Neuronal stem cell (in vitro differentiated cells): ENCODE measurements around the gene SLC39A3.
"Not testable (repeated sequence)": the region's sequence is repeated elsewhere in the genome, so short reads cannot be mapped to it uniquely, and the experiment has no call there.

Experiments
- DNase-seq: peaks from one replicate; pipeline ENCODE4 v3.0.0-alpha.2; 2013; ENCODE audit warnings: low spot score
- H2AFZ ChIP-seq: one replicate; pipeline ENCODE4 v1.6.1; 2013; ENCODE audit warnings: mild to moderate bottlenecking, low read length, inconsistent platforms
- H2AK5ac ChIP-seq: 2 replicates; pipeline ENCODE4 v1.6.1; 2013; ENCODE audit warnings: low read depth, mild to moderate bottlenecking, inconsistent platforms, low read length, moderate library complexity, mixed read lengths
- H2BK120ac ChIP-seq: 2 replicates; pipeline ENCODE4 v1.6.1; 2013; ENCODE audit warnings: low read depth, mild to moderate bottlenecking, inconsistent platforms, low read length, moderate library complexity, mixed read lengths
- H2BK12ac ChIP-seq: one replicate; pipeline ENCODE4 v1.6.1; 2013; ENCODE audit warnings: low read length, inconsistent platforms
- H2BK15ac ChIP-seq: 2 replicates; pipeline ENCODE4 v1.6.1; 2013; ENCODE audit warnings: mild to moderate bottlenecking, low read length, inconsistent platforms, mixed read lengths
- H2BK5ac ChIP-seq: one replicate; pipeline ENCODE4 v1.6.1; 2013; ENCODE audit warnings: inconsistent platforms, mild to moderate bottlenecking, low read length, moderate library complexity
- H3K14ac ChIP-seq: one replicate; pipeline ENCODE4 v1.6.1; 2013; ENCODE audit warnings: low read length, inconsistent platforms
- H3K18ac ChIP-seq: 2 replicates; pipeline ENCODE4 v1.6.1; 2013; ENCODE audit warnings: low read length, inconsistent platforms
- H3K23ac ChIP-seq: 2 replicates; pipeline ENCODE4 v1.6.1; 2013; ENCODE audit warnings: low read depth, mild to moderate bottlenecking, mixed read lengths, low read length, inconsistent platforms; ENCODE audit not compliant: poor library complexity
- H3K27ac ChIP-seq: replicated peaks from 3 replicates; pipeline ENCODE4 v1.5.1; 2013; ENCODE audit warnings: low read length, inconsistent platforms
- H3K27me3 ChIP-seq, 3 experiments: 2 replicates each; pipeline ENCODE4 v1.6.1; 2013; ENCODE audit warnings: low read length in 3 of 3, mild to moderate bottlenecking in 2 of 3, inconsistent platforms in 1 of 3, low read depth in 1 of 3, mixed read lengths in 1 of 3, moderate library complexity in 1 of 3; ENCODE audit not compliant: control insufficient read depth in 3 of 3, insufficient read depth in 3 of 3
- H3K36me3 ChIP-seq, 2 donors: replicated peaks in 1 of 2; 2 replicates each; pipeline ENCODE4 v1.6.1; 2013; ENCODE audit warnings: low read length in 2 of 2; ENCODE audit not compliant: control insufficient read depth in 2 of 2, insufficient read depth in 2 of 2
- H3K4ac ChIP-seq: 2 replicates; pipeline ENCODE4 v1.6.1; 2013; ENCODE audit warnings: inconsistent platforms, mild to moderate bottlenecking, low read length, moderate library complexity
- H3K4me1 ChIP-seq, 2 donors: 1 replicate in 1 of 2; 2 replicates in 1 of 2; pipeline ENCODE4 v1.6.1; 2013; ENCODE audit warnings: low read length in 2 of 2, low read depth in 1 of 2; ENCODE audit not compliant: control insufficient read depth in 2 of 2, insufficient read depth in 1 of 2
- H3K4me2 ChIP-seq: one replicate; pipeline ENCODE4 v1.6.1; 2013; ENCODE audit warnings: mild to moderate bottlenecking, low read length, inconsistent platforms; ENCODE audit not compliant: insufficient read depth, poor library complexity, severe bottlenecking
- H3K4me3 ChIP-seq, 2 donors: 2 replicates each; pipeline ENCODE4 v1.5.1; 2013; ENCODE audit warnings: low read length in 2 of 2, mild to moderate bottlenecking in 2 of 2, inconsistent platforms in 1 of 2, moderate library complexity in 1 of 2
- H3K79me1 ChIP-seq: one replicate; pipeline ENCODE4 v1.6.1; 2013; ENCODE audit warnings: low read depth, mild to moderate bottlenecking, inconsistent platforms, low read length, moderate library complexity
- H3K9ac ChIP-seq: one replicate; pipeline ENCODE4 v1.6.1; 2013; ENCODE audit warnings: mild to moderate bottlenecking, low read depth, low read length, inconsistent platforms; ENCODE audit not compliant: poor library complexity
- H3K9me3 ChIP-seq, 2 donors: replicated peaks in 1 of 2; 2 replicates each; pipeline versions ENCODE3 to v1.6.1; 2013; ENCODE audit warnings: low read length in 2 of 2, mild to moderate bottlenecking in 2 of 2, inconsistent platforms in 1 of 2, low read depth in 1 of 2, mixed read lengths in 1 of 2, moderate library complexity in 1 of 2; ENCODE audit not compliant: control insufficient read depth in 2 of 2, insufficient read depth in 1 of 2
- H4K8ac ChIP-seq: one replicate; pipeline ENCODE4 v1.6.1; 2013; ENCODE audit warnings: low read depth, mild to moderate bottlenecking, inconsistent platforms, low read length, moderate library complexity
- H4K91ac ChIP-seq: one replicate; pipeline ENCODE4 v1.6.1; 2013; ENCODE audit warnings: low read length, low read depth, mild to moderate bottlenecking, inconsistent platforms; ENCODE audit not compliant: poor library complexity
- WGBS, 2 donors: extraction: QIAGEN DNeasy Blood & Tissue Kit; methylation state at CpG; one replicate each; pipeline ENCODE4 v1.1.7; 2013; ENCODE audit warnings: missing lambda C conversion rate in 2 of 2, mixed read lengths in 1 of 2; ENCODE audit not compliant: insufficient read length in 2 of 2, insufficient replicate concordance in 1 of 2; ENCODE audit errors: extremely low coverage in 2 of 2; 5-methylcytosine and 5-hydroxymethylcytosine counted together

The SLC39A3 gene

DNA sequence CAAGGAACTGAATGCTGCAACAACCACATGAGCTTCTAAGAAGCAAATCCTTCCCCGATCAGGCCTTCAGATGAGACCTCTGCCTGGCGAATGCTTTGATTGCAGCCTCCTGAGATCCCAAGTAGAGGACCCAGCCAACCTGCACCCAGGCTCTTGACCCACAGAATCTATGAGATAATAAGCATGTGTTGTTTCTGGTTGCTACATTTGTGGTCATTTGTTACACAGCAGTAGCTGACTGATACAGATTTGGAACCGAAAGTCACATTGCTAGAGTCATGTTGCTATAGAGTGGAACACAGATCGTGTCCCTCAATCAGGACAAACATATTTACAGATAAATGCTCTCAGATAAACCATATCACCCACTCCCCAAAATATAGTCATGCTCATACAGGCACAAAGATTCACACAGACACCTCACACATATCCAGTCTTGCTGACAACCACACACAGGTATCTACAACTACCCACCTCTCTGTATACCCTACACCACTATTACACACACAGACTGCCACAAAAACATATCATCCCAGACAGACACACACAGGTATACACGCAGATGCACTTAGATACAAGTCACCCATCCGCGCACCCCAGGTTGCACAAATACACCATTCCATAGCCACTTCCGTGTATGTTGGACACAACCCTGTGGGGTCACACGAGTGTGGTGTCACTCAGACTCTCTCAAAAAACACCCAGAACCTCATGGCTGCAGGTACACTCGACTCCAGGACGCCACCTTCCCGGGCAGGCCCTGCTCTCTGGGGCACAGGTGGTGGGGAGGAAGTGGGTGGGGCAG is 24.1 kb downstream of the SLC39A3 start:
- Histone ChIP-seq H2BK5ac (no peak overlapping the region), H2AFZ (no peak overlapping the region), H3K23ac (no peak overlapping the region), H3K9me3 (peaks cover 9 to 10% of the 10 kb centered on the region in 2 donors), H3K27ac (no peak overlapping the region), H3K27me3 (peaks cover 0 to 9% (median 0%) of the 10 kb centered on the region in 3 experiments), H3K4me3 (no peak overlapping the region), H3K79me1 (no peaks in the 10 kb centered on the region), H2BK12ac (no peak overlapping the region), H2AK5ac (no peak overlapping the region), H3K14ac (no peak overlapping the region), H2BK120ac (no peak overlapping the region), H4K91ac (no peak overlapping the region), H2BK15ac (no peak overlapping the region), H3K9ac (no peak overlapping the region), H3K4ac (no peak overlapping the region), H3K4me2 (no peak overlapping the region), H3K36me3 (peaks cover 0 to 5% of the 10 kb centered on the region in 2 donors), H4K8ac (no peak overlapping the region), H3K4me1 (peaks cover 8 to 9% of the 10 kb centered on the region in 2 donors), H3K18ac (no peak overlapping the region)
- no peak for DNase-seq
- no CpG with 5 or more reads among the region's 12 CpGs for WGBS, 2 donors

- Histone ChIP-seq H3K9me3 (peaks cover 9 to 10% of the 10 kb centered on the region in 2 donors), H3K27me3 (peaks cover 0 to 2% (median 0%) of the 10 kb centered on the region in 3 experiments), H3K27ac (no peak overlapping the region), H2BK15ac (no peak overlapping the region), H2AK5ac (no peak overlapping the region), H3K4ac (no peak overlapping the region), H3K79me1 (no peaks in the 10 kb centered on the region), H3K4me2 (no peak overlapping the region), H2BK5ac (no peak overlapping the region), H3K18ac (no peak overlapping the region), H3K36me3 (peaks cover 0 to 5% of the 10 kb centered on the region in 2 donors), H4K8ac (no peak overlapping the region), H2BK120ac (no peak overlapping the region), H2BK12ac (no peak overlapping the region), H3K23ac (peak overlapping the region; percentile 25), H3K4me1 (no peaks in the 10 kb centered on the region), H3K9ac (peak overlapping the region; percentile 3), H3K4me3 (peak overlapping the region in 1 of 2 donors; percentile 37), H3K14ac (no peak overlapping the region), H4K91ac (no peak overlapping the region), H2AFZ (no peak overlapping the region)
- no CpG with 5 or more reads among the region's 16 CpGs for WGBS, 2 donors
- DNase-seq = no peak
Observed at GRCh38 chr19:2714531-2715269, 25.1 kb downstream of the SLC39A3 start.

DNA sequence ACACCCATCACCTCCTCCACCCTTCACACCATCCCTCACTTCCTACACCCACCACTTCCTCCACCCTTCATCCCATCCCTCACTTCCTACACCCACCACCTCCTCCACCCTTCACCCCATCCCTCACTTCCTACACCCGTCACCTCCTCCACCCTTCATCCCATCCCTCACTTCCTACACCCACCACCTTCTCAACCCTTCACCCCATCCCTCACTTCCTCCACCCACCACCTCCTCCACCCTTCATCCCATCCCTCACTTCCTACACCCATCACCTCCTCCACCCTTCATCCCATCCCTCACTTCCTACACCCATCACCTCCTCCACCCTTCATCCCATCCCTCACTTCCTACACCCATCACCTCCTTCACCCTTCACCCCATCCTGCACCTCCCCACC is 25.7 kb downstream of the SLC39A3 start:
- H3K27ac ChIP-seq, H2BK15ac ChIP-seq, H3K4ac ChIP-seq, H3K27me3 ChIP-seq, H3K18ac ChIP-seq, DNase-seq, H3K9me3 ChIP-seq, H3K4me3 ChIP-seq, H2BK12ac ChIP-seq, H3K14ac ChIP-seq, H2AK5ac ChIP-seq, H3K36me3 ChIP-seq, H2BK120ac ChIP-seq, H4K91ac ChIP-seq, H2BK5ac ChIP-seq, H4K8ac ChIP-seq, H3K9ac ChIP-seq, H3K4me2 ChIP-seq, H2AFZ ChIP-seq, H3K4me1 ChIP-seq, H3K79me1 ChIP-seq: not testable (repeated sequence)
- no CpG with 5 or more reads among the region's 1 CpG for WGBS, 2 donors
- peak overlapping the region; percentile 25 for H3K23ac ChIP-seq

GRCh38 chr19:2713170-2713569 is 26.6 kb downstream of the SLC39A3 start:
- not testable (repeated sequence) for H4K8ac ChIP-seq, H4K91ac ChIP-seq, H3K9me3 ChIP-seq, H3K9ac ChIP-seq, H3K79me1 ChIP-seq, H3K27ac ChIP-seq, H2BK120ac ChIP-seq, H3K23ac ChIP-seq, H2BK5ac ChIP-seq, H2AK5ac ChIP-seq, H3K27me3 ChIP-seq, DNase-seq, H3K14ac ChIP-seq, H3K18ac ChIP-seq, H2BK15ac ChIP-seq, H2AFZ ChIP-seq, H3K4ac ChIP-seq, H3K4me1 ChIP-seq, H3K4me2 ChIP-seq, H3K36me3 ChIP-seq, H2BK12ac ChIP-seq
- H3K4me3 ChIP-seq = peak overlapping the region in 1 of 2 donors; percentile 12
- 100% methylated on average over 2 to 3 of the region's 3 CpGs for WGBS, 2 donors
